Activated CD8-positive, alpha-beta memory T cell treated with anti-CD3 and anti-CD28 coated beads, Interleukin-2, amount 50 U/mL, for 1 hour (primary cell): ENCODE data around the gene MAP7.

Experiments
- DNase-seq: peaks from one replicate; pipeline ENCODE4 v3.0.0-alpha.2; 2020; ENCODE audit errors: extremely low read depth

The MAP7 gene

DNA sequence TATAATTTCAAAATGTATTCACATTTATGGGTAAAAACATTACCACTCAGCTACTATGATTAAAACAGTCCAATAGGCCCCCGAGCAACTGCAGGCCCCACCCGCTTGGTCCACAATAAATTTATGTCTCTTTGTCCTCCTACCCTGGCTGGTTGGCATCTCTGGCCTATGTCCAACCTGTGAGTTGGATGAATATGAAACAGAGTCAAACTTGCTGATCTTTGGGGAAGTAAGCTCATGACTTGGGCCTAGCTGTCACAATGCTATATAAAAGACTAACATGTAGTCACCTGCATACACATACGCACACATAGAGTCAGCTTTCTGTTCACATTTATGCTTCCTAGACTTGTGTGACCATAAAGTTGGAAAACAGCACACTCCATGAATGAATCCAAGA is 20.5 kb downstream of the MAP7 start:
- DNase-seq, result no peak

DNA sequence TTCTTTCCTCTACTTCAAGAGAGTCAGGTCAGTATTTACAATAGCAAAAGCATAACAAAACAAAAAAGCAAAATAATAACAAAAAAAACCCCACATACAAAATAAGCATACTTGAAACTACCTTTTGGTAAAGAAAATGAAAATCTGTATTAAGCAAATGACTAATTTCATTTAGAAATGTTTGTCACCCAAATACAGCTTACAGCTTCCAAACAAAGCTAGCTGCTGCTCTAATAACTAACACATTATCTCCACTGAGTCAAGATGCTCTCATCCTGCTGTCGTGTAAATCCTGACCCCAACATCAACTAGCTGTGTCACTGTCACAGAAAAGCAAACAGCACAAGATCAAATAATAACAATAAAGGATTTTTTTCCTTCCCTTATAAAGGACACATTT is 21.7 kb downstream of the MAP7 start:
- DNase-seq, result no peak

DNA sequence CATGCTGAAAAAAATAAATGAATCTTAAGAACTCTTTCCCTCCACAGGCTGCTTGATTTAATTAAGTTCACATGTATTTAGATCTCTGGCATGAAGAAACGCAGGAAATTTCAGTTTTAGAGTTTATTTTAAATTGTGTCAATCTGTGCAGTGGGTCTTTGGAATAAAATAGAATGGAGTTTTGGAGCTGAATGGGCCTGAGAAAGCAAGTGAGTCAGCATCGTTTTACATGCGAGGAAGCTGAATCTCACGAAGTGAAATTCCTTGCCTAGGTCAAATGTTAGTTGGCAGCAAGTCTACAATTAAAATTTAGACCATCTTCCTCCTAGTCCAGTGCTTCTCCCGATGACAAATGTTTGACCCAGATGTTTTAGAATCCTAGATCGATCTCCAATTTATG is 22.4 kb downstream of the MAP7 start:
- no peak for DNase-seq

DNA sequence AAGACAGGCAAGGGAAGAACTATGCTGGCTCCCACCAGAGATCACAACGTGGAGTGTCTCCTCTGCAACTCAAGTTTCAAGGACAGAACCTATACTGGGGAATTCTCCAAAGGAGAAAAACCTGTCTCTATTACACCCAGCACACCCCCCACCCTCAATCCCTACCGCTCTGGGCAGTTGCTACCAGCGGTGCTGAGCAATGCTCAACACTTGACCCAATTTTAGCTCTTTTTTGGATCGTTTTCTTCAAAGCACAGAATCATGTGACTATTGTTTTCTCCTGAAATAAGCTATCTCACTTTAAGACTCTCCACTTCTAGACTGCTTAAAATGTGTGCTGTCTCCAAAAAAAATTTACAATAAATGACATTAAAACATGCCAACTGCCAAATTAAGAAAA is 23.3 kb downstream of the MAP7 start:
- no peak for DNase-seq

DNA sequence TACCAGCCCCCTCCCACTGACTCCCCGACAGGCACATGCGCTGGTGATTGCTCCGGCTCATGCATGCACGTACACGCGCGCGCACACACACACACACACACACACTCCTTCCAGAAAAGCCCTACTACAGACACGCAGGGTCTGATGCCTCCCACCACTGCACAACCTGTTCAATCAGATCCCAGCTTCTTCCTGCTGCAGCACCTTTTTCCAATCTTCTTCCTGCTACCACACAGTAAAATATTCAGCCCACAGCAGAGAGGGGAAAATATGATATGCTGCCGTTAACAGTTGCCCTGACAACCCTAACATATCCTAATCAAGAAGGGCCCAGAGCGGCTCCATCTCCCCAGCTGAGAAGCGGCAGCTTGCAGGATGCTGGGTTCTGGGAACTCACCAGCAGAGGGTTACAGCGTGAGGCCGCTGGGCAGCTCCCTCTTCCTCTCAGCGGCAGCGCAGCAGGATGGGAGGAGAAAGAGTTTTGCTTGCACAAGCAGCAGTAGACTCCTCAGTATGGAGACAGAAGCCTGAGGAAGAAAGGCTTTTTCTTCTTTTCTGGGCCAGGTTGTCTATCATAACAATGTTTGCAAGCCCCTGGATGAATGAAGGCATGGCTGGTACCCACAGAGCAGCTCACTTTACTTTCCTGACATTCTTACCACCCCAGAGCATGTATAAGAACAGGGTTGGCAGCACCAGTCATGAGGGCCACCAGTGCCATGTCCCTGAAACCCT is 23.9 kb downstream of the MAP7 start:
- DNase-seq, result no peak

DNA sequence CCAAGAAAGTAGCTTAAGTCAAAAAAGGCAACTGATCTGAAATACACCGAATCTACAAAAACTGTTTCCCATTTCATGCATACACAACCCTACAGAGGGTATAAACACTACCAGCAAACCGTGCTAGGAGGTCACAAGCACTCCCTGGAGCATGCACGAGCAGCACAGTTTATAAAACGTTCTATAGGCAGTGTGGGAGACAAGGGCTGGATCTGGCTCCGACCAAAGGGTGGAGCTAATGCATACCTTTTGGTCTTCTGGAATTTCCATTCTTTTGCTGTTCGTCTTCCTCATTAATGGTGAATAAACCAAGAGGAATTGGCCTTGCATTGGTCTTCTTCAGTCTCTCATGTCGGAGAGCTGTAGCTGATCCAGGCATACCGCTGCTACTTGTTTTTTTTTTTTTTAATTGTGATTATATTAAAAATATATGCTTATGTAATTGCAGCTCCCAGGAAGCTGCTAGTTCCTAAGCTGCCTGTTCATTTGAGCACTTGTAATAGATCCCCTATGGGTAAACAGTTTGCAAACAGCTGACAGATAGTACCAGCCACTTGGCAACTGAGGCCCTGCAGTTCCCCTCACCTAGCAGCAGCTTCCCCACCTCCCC is 24.5 kb downstream of the MAP7 start:
- no peak for DNase-seq

DNA sequence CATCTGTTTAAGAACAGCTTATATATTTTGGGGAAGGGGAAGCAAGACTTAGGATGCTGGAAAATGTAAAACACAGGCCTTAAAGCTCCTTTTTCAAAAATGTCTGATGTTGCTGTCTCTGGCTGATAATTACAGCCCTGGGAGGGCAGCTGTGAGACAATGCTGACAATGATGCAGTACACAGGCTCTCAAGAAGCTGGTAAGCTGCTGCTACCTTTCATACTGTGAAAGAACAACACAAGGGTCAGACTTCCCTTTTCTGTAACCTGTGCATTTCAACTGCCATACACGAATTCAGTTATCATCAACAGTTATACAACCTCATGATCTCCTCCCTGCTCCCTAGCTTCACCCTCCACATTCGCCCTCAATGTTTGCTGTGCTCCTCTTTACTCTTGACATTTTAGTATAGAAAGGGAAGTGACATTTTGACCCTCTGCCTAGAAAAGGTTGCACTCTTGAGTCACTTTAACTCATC is 25.2 kb downstream of the MAP7 start:
- DNase-seq, result no peak

DNA sequence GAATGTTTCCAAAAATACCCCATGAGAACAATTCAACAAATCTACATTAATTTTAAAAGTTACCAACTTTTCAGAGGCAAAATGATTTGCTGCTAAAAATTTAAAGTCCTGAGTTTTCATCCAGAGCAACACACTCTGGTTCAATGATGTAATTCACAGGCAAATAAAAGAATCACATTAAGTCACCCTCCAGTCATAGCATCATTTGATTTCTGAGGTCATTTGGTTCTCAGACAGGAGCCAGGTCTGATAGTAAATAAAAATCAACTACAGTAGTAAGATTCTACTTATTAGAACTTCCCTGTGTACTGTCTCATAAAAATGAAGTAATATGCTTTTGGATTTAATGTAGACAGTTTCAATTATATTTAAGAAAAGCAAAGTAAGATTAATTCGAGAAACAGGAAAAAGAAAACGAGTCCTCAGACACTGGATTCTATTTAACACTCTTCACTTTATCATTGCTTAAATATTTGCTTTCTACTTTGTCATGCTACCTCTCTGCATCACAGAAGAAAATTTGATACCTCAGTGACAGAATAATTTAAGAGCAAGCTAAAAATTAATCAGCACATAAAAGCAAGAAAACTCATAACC is 25.8 kb downstream of the MAP7 start:
- no peak for DNase-seq

DNA sequence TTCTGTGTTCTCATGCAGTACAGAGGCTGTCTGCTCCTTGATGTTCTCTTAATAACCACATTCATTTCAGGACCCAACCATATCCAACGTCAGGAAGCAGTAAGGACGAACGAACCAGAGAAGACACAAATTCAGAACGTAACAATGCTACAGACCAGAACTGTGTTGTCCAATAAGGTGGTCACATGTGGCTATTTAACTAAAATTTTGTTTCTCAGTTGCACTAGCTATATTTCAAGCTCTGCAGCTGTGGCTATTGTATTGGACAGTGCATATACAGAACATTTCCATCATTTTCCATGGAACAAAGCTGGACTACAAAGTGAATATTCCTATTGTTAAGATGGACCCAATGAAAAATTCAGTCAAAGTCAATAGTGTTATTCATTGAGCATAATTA is 27.0 kb downstream of the MAP7 start:
- DNase-seq, result no peak

DNA sequence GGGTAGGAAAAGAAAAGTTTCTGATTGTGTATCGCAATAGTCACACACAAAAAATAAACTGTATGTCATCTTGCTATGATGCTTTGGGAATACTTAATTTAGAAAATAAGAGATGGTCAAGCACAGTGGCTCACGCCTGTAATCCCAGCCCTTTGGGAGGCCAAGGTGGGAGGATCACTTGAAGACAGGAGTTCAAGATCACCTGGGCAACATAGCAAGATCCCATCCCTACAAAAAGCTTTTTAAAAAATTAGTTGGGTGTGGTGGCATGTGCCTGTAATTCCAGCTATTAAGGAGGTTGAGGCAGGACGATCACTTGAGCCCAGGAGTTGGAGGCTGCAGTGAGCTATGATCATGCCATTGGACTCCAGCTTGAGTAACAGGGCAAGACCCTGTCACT is 27.6 kb downstream of the MAP7 start:
- no peak for DNase-seq

DNA sequence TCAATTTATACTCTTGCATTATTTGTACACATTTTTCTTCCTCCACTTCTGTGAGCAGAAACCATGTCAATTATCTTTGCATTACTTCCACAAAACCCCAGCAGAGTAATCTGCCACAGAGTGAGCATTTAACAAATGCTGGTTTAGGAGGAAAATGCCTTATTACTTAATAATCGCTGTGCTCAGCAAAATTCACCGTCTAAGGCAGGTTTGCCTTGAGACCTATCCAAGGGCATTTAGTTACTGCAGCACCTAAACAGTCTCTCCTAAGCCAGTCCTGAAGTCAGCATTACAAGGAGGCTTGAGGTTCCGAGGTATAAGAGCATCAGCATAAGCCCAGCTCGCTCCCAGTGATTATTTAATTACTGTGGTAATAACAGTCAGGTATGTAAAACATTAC is 28.3 kb downstream of the MAP7 start:
- no peak for DNase-seq

DNA sequence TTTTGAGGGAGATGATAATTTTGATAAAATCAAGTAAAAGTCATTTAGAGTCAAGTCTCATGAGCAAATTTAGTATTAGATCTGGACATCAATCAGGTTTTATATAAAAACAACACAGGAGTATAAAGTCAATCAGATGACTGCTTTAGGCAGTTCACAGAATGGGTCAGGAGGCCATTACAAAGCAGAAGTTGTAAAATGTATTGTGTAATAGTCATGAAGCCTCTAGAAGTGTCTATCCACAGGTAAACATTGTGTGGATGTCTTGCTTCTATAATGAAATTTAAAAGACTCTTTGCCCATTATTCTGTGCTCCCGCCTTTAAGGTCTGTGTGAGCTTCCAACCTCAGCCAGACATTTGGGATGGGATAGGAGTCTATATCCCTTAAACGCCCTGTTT is 28.8 kb downstream of the MAP7 start:
- no peak for DNase-seq

DNA sequence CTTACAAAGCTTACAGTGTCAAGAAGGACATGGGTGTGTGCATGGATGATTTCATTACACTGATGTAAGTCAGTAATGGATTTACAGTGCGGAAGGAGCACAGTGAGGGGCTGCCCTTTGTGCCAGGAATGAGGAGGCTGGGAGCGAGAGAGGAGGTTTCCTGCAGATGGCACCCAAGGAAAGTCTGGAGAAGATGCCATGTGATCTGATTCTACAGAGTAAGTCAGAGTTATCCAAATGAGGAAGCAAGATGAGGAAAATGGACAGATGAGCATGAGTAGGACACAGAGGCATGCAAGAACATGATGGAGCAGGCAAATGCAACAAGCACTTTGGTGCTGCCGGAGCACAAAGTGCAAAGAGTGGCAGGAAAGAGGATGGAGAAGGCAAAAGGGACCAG is 29.7 kb downstream of the MAP7 start:
- no peak for DNase-seq

DNA sequence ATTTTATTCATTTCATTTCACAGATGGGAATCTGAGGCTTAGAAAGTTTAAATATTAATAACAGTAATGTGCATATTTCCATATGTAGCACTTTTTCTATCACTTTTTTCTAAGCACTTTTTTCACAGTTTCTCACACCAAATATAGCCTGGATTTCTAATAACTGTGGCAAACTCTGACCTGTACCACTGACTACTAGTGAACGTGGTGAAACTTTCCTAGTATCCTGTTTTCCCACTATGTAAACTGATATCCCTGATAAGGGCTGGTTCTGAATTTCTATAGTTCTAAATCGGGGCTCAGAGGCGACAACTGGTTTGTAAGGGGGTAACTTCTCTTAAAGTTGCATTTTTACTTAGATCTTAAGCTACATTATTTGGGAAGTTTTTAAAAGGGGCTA is 32.6 kb downstream of the MAP7 start:
- no peak for DNase-seq

DNA sequence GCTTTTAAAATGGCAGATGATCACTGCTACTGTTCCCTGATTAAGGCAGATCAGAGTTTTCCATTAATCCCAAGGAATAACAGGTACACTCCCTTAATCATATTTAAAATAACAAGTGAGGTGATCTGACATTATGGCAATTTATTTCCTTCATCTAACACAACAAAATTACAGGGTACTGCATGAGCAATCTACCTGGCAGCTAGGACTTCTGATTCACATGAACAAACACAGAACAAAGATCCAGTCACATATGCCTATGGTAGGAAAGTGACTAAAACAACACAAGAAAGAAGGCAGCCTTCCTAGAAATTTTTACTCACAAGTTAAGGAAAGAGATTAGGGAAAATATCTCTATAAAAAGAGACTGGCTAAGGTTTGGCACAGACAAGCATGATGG is 33.2 kb downstream of the MAP7 start:
- no peak for DNase-seq

DNA sequence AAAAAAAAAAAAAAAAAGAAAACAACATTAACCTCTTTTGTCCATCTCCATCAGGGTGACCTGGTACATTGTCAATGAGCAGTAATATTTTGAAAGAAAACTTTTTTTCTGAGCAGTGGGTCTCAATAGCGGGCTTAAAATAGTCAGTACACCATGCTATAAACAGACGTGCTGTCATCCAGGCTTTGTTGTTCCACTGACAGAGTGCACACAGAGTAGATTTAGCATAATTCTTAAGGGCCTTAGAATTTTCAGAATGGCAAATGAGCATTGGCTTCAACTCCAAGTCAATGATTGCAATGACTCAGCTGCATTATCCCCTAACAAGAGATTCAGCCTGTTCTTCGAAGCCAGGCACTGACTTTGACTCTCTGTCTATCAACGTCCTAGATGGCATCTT is 35.6 kb downstream of the MAP7 start:
- DNase-seq, result no peak

DNA sequence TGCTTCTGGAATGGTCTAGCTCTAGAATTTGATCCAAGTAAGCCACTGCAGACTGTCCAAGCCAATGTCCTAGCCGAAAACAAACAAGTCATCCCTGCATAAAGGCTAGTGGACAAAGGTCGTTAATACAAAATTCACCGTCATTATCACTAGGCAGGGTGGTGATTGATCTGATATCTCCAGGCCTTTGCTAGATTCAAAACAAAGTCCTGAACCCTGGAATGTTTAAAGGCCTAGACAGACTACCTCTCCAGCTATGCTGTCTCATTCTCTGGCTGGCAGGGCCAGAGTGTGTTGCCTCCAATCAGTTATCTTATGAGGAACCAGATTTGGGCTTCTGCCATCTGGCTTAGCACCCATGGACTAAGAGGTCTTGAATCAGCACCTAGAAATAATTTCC is 38.3 kb downstream of the MAP7 start:
- DNase-seq, result no peak

DNA sequence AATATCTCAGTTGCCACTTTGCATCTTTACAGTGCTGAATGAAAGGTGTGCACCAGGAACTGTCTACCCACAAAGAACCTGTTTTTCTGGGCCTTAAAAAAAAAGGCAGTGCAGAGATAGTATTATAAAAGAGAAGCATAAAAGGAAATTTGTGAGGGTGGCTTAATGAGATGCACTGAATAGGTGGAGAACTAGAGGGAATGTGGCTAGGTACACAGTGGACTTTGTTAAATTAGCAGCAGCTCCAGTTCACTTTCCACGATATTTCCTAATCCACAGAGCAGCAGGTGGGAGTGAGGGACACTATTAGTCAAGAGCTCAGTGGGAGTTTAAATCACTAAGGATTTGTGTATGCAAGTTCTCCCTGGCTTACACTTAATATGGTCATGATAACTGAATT is 38.8 kb downstream of the MAP7 start:
- no peak for DNase-seq

DNA sequence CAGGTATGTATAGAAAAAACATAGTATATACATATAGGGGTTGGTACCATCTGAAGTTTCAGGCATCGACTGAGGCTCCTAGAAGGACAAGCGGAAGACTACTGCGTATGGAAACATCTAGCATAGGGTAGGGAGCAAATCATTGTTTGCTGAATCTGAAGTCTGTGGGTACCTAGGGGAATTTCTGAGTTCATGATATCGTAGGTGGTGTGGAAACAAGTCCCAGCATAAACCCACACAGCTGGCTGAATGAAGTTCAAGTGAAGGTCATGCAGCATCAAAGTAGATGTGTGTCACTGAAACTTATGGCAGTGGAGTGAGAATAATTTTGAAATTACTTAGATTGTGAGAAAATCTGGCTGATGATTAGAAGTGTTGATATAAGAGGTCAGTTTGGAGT is 39.4 kb downstream of the MAP7 start:
- no peak for DNase-seq

DNA sequence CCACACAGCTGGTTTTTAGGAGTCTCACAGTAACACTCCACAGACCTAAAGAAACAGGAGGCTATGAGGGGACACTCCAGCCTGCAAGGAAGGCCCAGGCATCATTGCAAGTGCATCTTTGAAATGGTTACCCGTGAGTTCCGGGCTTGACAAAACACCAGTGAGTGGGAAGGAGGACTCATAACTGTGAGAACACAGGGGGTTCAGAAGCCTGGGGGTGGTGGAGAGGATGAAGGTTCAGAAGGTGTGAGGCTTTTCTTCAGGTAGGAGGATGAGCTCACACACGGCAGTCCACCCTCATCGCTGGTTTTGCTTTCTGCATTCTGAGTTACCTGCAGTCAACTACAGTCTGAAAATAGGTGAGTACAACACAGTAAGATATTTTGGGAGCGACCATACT is 39.9 kb downstream of the MAP7 start:
- DNase-seq, result no peak

DNA sequence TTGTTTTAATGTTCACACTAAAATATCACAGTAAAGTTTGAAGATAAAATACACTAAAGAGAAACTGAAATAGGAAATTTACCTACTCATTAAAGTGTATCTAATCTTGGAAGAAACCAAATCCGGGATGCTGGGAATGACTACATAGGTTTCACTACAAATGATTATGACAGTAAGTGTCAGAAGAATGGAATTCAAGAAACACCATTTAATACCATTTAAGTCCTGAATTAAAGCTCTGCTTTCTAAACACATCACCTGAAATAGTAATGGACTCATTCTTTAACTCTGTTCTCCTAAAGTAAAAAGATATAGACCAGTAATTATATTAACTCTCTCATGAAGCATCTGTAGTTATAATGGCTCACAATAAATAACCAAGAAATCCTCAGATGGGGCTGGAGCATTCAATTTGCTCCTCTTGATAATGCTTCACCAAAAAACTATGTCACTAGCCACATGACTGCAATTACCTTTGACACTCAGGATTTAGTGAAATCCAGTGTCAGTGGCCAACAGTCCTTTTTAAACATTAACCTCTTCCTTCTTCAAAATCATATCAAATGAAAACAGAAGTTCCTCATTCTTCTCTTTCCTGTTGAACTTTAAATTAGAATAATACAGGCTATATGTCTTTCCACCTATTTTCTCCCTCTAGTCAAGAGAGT is 41.4 kb downstream of the MAP7 start:
- DNase-seq, result no peak

DNA sequence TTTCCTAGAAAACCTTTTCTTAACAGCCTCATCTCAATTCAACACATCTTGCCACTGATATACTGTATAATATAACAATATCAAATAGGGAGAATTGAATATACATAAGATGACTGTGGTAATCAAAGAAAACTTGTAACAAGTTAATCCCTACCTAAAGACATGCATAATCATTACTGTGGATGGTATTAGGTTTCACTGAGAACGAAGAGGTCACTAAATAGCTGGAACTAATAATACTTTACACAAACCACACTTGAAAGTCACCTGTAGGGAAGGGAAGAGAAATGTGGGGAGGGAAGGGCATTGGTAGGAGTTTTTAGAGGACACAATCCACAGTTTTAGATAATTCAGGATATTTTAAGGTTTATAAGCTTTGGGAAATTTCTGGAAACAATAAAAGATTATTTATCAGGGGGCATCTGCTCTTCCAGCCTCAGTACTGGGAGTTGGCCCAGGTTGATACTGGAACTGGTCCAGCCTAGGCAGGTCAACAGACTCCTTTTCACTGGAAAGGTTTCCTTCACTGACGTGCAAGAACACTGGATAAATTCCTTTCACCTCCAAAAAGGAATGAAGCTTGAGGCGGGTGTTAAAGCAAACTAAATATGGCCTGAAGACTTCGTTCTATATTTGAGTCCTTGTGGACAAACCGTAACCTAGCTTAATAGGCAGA is 44.0 kb downstream of the MAP7 start:
- no peak for DNase-seq
